HG03460 (cell line): Measurements from ENCODE around the gene LRPAP1.
A peak's percentile ranks its signal among the peaks of the same experiment; 100 is the strongest.
"Not testable (repeated sequence)": the region's sequence is repeated elsewhere in the genome, so short reads cannot be mapped to it uniquely, and the experiment has no call there.

Experiments
- ATAC-seq: cut with Tn5 transposase; IDR thresholded peaks from one replicate; pipeline ENCODE4 v1.9.1; 2021; ENCODE audit not compliant: unreplicated experiment

Gene LRPAP1, protein sequence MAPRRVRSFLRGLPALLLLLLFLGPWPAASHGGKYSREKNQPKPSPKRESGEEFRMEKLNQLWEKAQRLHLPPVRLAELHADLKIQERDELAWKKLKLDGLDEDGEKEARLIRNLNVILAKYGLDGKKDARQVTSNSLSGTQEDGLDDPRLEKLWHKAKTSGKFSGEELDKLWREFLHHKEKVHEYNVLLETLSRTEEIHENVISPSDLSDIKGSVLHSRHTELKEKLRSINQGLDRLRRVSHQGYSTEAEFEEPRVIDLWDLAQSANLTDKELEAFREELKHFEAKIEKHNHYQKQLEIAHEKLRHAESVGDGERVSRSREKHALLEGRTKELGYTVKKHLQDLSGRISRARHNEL

DNA sequence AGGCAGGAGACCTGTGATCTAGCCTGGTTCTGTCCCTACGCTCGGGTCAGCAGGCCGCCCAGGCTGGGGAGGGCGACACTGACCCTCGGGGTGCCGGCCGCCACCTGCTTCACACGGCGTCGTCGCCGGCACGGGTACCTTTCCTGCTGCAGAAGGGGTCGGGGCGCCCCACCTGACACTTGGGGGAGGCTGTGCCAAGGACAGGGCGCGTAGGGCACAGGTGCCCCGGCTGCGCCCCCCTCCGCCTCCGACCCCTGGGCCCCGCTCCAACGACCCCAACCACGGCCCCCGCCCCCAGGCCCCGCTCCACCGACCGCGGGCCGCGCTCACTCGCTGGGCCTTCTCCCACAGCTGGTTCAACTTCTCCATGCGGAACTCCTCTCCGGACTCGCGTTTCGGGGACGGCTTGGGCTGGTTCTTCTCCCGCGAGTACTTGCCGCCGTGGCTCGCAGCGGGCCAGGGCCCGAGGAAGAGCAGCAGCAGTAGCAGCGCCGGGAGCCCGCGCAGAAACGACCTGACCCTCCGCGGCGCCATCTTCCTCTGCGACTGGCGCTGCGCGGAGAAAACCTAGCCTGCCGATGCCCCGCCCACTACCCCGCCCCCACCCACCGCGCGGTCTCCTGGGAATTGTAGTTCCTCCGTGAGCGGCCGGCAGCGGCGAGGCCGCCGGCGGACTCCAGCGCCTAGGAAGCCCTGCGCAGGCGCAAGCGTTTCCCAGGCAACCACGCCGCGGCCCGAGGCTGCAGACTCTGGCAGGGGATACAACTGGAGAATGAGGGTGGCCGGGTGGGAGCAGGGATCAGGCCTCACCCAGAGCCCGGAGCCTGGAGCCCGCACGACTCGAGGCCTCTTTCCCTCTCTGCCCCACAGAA is at the start of gene LRPAP1:
Gene LRPAP1, minus strand, starts transcription at position 544 of the 872 bp plus-strand sequence. Its CDS starts 10 bp downstream, at position 534.
- ATAC-seq = peak; percentile 75

DNA sequence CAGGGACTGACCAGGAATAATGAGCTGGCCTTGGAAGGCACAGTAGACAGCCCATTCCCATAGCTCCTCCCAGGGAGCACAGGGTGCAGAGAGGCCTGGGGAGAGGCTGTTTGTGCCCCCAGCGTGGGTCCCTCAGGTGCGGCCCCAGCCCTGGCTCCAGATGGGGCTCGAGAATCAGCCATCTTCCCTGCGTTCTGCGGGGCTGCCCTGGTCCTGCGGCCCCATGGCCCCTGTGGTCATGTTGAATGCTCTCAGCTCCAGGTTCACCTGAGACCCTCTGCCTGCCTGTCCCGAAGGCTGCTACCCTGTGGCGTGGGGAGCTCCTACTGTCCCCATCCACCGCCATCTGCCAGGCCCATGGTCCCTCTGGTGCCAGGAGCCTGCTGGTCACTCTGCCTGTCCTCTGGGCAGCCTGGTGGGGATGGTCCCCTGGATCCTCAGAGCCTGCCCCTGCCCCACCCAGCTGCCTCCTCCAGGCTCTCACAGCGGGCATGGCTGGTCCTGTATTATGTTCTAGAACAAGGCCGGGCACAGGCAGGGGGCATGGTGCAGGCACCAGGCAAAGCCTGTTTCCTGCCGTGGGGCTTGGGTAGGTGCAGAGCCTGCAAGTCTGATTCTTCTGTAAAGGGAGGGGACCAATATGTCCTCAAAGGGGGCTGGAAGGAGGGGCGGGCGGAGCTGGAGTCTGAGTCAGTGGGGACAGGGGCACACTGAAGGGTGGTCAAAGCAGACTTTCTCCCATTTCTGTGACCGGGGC is 49.3 kb upstream of the LRPAP1 start:
- ATAC-seq = not testable (repeated sequence)

DNA sequence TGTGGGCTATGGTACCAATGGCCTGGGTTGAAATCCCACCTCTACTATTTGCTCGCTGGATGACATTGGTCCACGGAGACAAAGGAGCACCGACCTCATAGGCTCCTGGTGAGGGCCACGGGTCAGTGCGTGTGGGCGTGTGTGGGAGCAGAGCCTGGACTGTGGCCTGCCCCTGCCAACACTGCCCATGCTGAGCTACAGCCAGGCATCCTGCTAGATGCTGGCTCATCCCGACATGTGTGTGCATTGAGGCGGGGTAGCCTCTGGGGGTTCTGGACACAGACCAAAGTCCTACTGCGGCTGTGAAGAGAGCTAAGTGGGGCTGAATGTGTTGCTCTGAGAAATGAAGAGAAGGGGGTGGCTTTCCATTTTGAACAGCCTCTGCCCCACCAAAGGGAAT is 48.6 kb upstream of the LRPAP1 start:
- ATAC-seq = not testable (repeated sequence)

DNA sequence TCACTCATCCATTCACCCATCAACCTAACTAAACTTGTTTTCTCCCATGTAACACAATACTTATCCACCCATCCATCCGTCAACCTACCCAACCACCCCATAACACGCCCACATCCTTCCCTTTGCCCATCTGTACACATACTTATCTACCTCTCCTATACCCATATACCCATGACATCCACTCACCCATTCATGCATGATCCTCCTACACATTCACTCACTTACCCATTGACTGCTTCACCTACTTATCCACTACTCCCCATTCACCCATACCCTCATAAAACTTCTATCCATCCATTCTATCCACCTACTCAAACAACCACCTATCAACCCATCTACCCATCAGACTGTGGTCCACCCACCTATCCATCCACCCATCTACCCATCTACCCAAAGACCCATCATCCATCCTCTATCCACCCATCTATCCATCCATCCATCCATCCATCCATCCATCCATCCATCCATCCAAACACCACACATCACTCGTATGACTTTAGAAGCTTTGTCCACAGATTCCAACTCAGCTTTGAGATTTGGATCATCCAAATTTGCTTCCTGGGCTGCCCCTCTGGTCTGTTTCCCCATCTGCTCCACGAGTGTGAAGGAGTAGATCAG is 46.4 kb upstream of the LRPAP1 start:
- ATAC-seq = not testable (repeated sequence)

DNA sequence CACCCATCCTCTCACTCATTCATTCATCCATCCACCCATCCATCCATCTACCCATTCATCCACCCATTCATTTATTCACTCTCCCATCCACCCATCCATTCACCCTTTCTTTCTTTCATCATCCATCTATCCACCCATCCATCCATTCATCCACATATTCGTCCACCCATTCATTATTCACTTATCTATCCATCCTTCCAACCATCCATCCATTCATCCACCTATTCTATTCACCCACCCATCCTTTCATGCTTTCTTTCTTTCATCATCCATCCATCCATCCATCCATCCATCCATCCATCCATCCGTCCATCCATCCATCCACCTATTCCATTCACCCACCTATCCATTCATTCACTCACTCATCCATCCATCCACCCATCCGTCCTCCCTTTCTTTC is 45.8 kb upstream of the LRPAP1 start:
- ATAC-seq = not testable (repeated sequence)

DNA sequence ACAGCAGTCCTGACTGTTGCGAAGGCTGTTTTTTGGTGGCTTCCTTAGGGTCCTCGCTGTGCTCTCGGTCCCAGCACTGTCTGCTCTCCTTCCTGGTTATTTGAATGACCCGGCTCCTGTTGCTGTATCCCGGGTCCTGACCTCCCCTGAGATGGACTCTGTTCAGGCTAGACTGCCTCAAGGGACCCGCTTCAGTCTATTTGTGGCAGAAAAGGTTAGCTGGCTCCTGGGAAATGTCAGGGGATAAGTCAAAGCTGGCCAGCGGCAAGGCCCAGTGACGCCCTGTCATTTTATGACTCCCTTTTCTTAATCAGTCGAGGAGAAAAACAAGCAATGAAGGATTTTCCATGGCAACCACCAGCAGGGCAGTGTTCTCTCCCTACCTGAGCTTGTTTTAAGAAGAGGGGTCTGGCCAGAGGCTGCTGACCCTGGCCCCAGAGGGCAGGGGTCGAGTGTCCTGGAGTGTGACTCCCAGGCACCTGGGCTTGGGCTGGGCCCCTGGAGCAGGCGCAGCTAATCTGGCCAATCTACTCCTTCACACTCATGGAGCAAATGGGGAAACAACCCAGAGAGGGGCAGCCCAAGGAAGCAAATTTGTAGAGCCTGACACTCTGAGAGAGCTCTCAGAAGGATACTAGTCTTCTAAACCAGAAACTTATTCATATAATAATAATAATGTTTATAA is 45.1 kb upstream of the LRPAP1 start:
- ATAC-seq = not testable (repeated sequence)

DNA sequence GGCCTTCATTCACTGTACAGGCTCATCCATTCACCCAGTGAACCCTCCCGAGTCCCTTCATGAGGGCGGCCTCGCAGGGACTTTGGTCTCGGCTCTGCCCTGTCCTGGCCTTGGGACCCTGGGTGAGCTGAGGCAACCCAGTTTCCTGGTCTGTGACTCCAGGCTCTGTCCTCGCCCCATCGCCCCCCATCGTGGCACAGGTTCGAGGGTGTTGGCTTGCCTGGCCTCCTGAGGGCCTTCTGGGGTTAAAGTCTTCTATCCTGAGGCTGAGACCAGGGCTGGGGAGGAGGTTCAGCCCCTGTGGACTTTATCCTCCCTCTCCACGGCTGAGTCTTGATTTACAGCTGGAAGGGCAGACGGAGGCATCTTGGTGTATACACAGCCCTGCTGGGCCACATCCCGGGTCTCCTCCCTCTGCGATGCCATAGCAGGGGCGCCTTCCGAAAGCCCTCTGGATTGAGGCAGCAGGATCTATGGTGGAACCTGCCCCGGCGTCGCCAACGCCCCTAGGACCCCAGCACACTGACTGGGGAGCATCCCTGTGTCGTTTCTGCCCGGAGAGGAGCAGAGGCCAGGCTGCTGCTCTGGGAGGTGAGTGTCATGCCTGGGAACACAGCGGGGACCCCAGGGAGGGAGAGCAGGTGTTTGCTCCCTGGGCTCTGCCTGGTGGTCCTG is 44.4 kb upstream of the LRPAP1 start:
- not testable (repeated sequence) for ATAC-seq

DNA sequence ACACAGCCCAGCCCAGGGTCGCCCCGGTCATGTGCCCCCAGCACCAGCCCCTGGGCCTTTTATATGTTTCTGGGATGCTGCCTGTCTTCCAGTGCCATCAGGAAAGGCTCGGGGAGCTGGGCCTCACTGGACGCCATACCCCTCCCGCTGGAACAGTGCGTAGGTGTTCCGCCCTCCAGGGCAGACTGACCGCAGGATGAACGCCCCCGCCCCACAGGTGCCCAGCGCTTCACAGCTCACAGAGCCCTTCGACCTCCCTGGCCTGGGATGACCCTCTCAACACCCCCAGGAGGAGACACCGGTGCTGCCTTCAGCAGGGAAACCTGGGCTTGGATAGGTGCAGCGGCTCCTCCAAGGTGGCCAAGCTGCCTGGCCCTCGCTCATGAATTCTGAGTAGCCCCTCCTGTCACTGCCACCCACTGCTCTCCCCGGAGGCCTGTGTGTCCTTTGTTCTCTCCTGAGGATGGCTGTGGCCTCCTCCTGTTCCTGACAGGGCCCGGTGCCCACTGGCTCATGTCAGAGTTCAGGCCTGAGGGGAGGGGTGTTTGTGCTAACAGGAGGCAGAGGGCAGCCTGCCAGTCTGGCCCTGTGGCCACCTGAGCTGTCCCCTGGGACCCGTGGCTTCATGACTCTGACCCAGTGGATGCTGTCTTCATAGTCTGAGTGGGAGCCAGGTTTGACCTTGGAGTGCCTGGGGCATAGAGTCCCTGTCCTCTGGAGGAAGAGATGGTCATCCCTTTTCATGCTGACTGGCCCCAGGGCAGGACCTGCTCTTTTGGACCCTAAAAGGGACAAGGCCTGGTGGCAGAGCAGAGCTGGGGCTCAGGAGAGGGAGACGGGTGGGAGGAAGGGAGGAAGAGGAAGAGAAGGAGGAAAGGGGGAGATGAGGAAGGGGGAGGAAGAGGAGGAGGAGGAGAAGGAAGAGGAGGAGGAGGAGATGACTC is 43.5 kb upstream of the LRPAP1 start:
- not testable (repeated sequence) for ATAC-seq

DNA sequence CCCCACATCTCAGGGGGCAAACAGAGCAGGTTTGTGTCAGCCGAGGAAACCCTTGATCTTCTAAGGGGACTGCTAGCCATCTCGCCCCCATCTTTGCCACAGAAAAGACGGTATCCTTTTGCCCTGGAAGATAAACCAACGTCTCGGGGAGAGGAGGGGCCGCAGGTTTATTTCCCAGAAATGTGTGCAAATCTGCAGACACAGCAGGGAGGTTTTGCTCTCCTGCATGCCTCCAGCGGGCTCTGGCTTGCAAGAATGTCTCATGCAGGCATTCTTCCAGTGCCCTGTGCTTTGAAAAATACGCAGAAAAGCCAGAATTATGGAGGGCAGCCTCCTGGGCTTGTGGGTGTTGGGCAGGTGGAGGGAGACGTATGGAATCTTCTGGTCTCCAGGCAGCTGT is 42.6 kb upstream of the LRPAP1 start:
- ATAC-seq = not testable (repeated sequence)

DNA sequence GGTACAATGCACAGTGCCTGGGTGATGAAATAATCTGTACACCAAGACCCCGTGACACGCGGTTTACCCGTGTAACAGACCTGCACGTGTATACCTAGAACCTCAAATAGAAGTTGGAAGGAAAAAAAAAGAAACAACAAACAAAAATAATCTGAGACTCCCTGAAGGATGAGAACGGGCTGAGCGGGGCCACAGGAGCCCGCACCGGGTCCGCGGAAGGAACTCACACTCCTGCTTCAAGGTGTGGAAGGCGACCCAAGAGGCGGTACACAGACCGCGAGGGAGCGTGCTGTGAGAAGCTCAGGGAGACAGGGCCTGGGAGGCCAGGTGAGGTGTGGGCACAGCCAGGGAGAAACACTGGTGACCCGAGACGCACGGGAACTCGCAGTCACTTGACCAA is 42.1 kb upstream of the LRPAP1 start:
- not testable (repeated sequence) for ATAC-seq

DNA sequence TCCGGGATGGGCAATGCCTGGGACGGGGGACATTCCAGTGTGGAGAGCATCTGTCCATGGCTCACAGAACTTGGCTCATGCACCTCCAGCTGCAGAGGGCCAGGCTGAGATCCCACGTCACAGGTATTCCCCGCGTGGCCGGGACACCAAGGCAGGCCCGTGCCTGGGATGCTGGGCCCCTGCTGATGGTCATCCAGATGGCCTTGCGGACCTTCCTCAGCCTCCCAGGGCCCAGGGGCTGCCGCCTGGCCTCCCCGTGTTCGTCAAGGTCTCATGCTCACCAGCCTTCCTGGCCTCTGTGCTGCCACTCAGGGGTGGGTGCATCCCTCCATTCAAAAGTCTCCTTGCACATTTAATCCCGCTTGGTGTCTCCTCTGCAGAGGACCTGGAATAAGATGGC is 40.9 kb upstream of the LRPAP1 start:
- no peak for ATAC-seq

DNA sequence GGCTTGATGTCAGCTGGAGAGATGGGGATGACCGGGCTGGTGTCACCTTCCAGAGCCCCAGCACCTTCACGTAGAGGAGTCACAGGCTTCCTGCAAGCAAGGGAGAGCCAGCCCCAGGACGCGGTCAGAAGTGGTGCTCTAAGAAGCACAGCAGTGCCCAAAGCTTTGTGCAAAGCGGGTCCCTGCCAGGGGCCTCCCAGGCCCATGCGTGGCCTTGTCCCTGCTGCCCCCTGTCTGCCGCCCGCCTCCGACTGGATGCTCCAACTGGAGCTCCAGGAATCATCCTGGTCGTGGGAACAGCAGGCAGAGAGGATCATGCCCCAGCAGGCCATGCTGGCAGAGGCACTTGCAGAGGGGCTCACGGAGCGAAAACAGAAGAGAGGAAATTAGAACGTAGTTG is 40.1 kb upstream of the LRPAP1 start:
- ATAC-seq = no peak

DNA sequence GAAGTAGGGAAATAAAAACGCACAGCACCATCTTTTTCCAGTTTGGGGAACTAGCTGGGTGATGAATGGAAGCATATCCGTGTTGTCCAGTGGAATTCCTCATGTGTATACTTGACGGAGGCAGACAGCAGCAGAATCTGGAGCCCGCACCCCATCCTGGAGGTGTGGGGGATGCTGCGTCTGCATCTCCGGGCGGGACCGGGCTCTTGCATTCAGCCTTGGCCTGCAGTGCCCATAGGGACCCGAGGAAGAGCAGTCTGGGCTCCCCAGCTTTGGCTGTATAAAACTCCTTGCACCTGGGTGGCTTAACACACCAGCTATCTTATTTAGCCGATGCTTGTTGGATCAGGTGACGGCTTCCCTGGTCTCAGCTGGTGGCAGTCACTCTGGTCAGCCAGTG is 39.7 kb upstream of the LRPAP1 start:
- ATAC-seq = no peak

DNA sequence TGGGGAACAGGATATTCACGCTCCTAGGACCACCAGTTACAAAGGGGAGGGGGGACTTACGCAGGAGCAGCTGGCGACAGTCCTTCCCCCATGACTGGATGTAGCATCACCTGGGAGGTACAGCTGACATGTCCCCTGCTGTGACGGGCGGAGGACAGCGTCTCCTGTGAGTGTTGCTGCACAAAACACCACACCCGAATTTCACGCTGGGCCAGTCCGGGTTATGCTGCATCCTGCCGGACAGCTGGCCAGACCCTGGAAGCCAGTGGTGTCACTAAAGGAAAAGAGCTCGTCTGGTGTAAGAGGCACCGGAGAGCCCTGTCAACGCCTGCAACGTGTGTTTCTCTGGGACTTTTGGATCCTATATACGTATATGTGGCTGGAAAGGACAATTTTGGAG is 38.7 kb upstream of the LRPAP1 start:
- ATAC-seq = not testable (repeated sequence)

DNA sequence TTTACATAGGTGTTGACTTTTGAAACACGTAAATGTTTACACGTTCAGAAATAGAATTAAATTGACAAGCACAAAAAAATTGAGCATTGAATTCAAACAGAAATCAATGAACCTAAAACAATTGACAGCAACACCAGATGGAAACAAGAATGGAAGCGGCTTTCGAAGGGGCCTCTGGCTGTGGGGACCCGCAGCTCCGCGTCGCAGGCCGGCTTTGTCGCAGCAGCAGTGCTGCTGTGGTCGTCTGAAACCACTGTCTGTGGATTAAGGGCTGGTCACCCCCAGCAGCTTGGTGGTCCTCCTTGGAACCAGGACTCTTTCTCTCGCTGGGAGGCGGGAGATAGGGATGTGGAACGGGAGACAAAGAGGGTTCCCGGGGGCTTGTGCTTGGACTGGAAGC is 37.4 kb upstream of the LRPAP1 start:
- not testable (repeated sequence) for ATAC-seq

DNA sequence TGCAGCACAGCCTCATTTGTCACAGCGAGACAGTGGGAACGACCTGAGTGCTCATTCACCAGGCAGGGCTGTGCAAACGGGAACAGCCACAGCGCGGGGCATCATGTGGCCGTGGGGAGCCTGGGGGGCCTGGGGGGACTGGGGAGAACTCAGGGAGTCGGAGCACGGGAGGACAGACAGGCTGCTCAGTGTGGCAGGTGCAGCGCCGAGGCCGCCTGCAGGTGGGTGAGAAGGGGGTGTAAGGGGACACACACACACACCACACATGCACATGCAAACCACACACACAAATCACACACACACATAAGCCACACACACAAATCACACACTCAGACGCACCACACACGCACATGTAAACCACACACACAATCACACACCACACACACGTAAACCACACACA is 34.5 kb upstream of the LRPAP1 start:
- not testable (repeated sequence) for ATAC-seq

DNA sequence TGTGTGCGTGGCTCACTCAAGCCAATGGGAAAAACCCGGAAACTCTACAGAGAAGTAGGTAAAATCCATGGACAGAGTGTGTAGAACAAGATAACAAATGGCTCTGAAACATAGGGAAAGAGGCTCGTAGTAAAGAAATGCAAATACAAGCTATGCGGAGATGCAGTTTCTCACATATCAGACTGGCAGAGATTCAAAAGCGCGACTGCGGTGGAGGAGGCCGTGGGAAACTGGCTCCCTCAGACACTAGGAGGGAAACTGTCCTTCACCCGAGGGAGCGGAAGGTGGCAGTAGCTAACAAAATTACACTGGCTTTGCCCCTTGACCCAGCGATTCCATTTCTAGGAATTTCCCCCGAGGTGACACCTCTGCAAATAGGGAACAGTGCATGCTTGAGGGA is 34.1 kb upstream of the LRPAP1 start:
- ATAC-seq = not testable (repeated sequence)

DNA sequence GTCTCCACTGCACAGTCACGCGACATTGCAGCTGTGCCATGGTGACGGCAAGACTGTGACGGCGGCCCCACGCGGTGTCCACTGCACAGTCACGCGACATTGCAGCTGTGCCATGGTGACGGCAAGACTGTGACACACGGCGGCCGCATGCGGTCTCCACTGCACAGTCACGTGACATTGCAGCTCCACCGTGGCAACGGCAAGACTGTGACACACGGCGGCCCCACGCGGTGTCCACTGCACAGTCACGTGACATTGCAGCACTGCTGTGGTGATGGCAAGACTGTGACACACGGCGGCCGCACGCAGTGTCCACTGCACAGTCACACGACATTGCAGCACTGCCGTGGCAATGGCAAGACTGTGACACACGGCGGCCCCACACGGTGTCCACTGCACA is 32.7 kb upstream of the LRPAP1 start:
- not testable (repeated sequence) for ATAC-seq

DNA sequence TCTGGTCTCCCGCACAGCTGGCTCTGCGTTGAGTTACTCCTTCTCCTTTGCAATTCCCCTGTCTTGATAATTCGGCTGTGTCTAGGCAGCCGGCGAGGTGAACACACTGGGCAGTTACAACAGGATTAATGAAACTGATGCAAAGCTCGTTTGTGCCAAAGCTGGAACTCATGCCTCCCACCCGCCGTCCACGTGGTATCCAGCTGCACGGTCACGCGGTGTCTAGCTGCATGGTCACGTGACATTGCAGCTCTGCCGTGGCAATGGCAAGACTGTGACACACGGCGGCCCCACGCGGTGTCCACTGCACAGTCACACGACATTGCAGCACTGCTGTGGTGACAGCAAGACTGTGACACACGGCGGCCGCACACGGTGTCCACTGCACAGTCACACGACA is 31.2 kb upstream of the LRPAP1 start:
- ATAC-seq = no peak
